ENCODE measurements around the gene NOLC1.

NOLC1 gene

DNA sequence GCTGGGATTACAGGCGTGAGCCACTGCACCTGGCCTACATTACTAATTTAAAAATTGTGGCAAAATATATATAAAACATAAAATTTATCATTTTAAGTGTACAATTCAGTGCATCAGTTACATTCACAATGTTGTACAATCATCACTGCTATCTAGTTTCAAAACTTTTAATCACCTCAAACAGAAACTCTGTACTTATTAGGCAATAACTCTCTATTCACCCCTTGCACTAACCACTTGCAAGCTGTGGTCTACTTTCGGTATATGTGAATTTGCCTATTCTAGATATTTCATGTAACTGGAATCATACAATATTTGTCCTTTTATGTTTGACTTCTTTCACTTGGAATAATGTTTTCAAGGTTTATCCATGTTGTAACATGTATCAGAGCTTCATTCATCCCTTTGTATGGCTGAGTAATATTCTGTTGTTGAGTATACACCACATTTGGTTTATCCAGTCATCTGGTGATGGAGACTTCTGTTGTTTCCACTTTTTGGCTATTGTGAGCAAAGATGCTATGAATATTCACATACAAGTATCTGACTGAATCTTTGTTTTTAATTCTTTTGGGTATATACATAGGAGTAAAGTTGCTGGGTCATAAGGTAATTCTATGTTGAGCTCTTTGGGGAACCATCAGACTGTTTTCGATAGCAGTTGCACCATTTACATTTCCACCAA, 59.6 kb downstream of the NOLC1 start:
- no peak for DNase-seq
